ENCODE data around the gene ZFPM1. TPM values are rescaled to one million over a fixed set of nuclear protein-coding genes. Genes with fewer than 3 reads are reported as not detected.

Gene ZFPM1
- total and polyA plus RNA-seq, 8 donors, result 3.6 to 22.5 (median 19.3) TPM

- no peak for DNase-seq
- no peak for FAIRE-seq
- no peak for ATAC-seq
- Histone ChIP-seq H3K4me1 (no peaks in the 10 kb centered on the region), H3K36me3 (peaks cover 0 to 19% (median 0%) of the 10 kb centered on the region in 3 donors), H3K4me3 (no peak overlapping the region), H3K27me3 (no peaks in the 10 kb centered on the region), H3K27ac (no peak overlapping the region), H3K9me3 (no peaks in the 10 kb centered on the region)
- intact Hi-C loops (cut with DNase I), result no loop called here
- 92 to 93% methylated on average over 16 of the region's 16 CpGs for WGBS, 2 donors
- no peak for TF ChIP-seq CTCF (IDR thresholded peaks at IDR 0.05)
Measured at GRCh38 chr16:88580371-88580770, 127.3 kb downstream of the ZFPM1 start.

- no peak for DNase-seq
- Histone ChIP-seq H3K27ac (no peak overlapping the region), H3K4me3 (no peak overlapping the region), H3K36me3 (peaks cover 0 to 19% (median 0%) of the 10 kb centered on the region in 3 donors), H3K4me1 (no peaks in the 10 kb centered on the region), H3K27me3 (no peaks in the 10 kb centered on the region), H3K9me3 (no peaks in the 10 kb centered on the region)
- TF ChIP-seq CTCF (IDR thresholded peaks at IDR 0.05), result no peak
- no peak for ATAC-seq
- 84 to 86% methylated on average over 4 of the region's 4 CpGs for WGBS, 2 donors
- no peak for FAIRE-seq
- intact Hi-C loops (cut with DNase I), result no loop called here
Measured at GRCh38 chr16:88581033-88581432, 128.0 kb downstream of the ZFPM1 start.

GRCh38 chr16:88582912-88583575 lies 130.0 kb downstream of the ZFPM1 start:
- 87 to 91% methylated on average over 14 of the region's 14 CpGs for WGBS, 2 donors
- Histone ChIP-seq H3K4me1 (no peaks in the 10 kb centered on the region), H3K9me3 (no peaks in the 10 kb centered on the region), H3K36me3 (peaks cover 0 to 13% (median 2%) of the 10 kb centered on the region in 3 donors), H3K27me3 (no peaks in the 10 kb centered on the region), H3K27ac (no peak overlapping the region), H3K4me3 (no peak overlapping the region)
- FAIRE-seq (no peak), DNase-seq (no peak), ATAC-seq (no peak)
- TF ChIP-seq CTCF (IDR thresholded peaks at IDR 0.05), result no peak
- intact Hi-C loops (cut with DNase I), result no loop called here

GRCh38 chr16:88584676-88585075 lies 131.6 kb downstream of the ZFPM1 start:
- Histone ChIP-seq H3K27me3 (no peaks in the 10 kb centered on the region), H3K9me3 (no peaks in the 10 kb centered on the region), H3K4me3 (no peak overlapping the region), H3K36me3 (peaks cover 0 to 25% (median 4%) of the 10 kb centered on the region in 3 donors), H3K4me1 (no peaks in the 10 kb centered on the region), H3K27ac (no peak overlapping the region)
- DNase-seq (no peak), FAIRE-seq (no peak), ATAC-seq (no peak)
- intact Hi-C loops (cut with DNase I), result no loop called here
- 79 to 85% methylated on average over 6 of the region's 6 CpGs for WGBS, 2 donors
- TF ChIP-seq CTCF (IDR thresholded peaks at IDR 0.05), result no peak

DNA sequence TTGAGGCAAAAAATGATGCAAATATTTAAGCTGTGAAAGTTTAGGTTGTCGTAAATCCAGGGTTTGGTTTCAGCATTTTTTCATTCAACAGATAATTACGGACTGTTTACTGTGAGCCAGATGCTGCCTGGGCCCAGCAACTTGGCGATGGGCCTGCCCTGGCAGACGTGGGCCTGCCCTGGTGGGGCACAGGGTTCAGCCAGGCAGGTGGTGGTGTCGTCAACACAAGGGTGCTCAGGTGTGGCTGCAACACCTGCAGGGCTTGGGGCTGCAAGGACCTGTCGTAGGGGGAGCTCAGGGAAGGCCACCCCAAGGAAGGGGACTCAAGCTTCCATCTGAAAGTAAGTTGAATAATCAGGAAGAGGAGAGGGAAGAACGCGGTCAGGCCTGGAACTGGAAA lies 132.2 kb downstream of the ZFPM1 start:
- WGBS, 2 donors, result 71 to 76% methylated on average over 8 of the region's 8 CpGs
- ATAC-seq (peak in 1 of 4 donors; percentile 24), FAIRE-seq (no peak), DNase-seq (no peak)
- no peaks in the 10 kb centered on the region for H3K9me3 ChIP-seq
- H3K4me3 ChIP-seq, result no peak overlapping the region
- H3K4me1 ChIP-seq, result no peaks in the 10 kb centered on the region
- H3K27ac ChIP-seq, result no peak overlapping the region
- H3K27me3 ChIP-seq, result no peaks in the 10 kb centered on the region
- peaks cover 0 to 31% (median 4%) of the 10 kb centered on the region in 3 donors for H3K36me3 ChIP-seq
- intact Hi-C loops (cut with DNase I), result no loop called here
- TF ChIP-seq CTCF (IDR thresholded peaks at IDR 0.05), result no peak
